Osteocyte (in vitro differentiated cells): ENCODE results near the gene EWSR1. TPM values are rescaled to one million over a fixed set of nuclear protein-coding genes. Genes with fewer than 3 reads are reported as not detected.

Experiments
- DNase-seq: peaks from one replicate; pipeline ENCODE4 v3.0.0; 2021; ENCODE audit warnings: mixed read lengths; ENCODE audit not compliant: unreplicated experiment; ENCODE audit errors: extremely low spot score
- H3K27ac Mint-ChIP-seq: one replicate; pipeline ENCODE4 v1.8.0; 2021; ENCODE audit warnings: mild to moderate bottlenecking, mixed read lengths; ENCODE audit not compliant: unreplicated experiment
- H3K27me3 Mint-ChIP-seq: one replicate; pipeline ENCODE4 v1.8.0; 2021; ENCODE audit warnings: mixed read lengths; ENCODE audit not compliant: unreplicated experiment
- H3K36me3 Mint-ChIP-seq: one replicate; pipeline ENCODE4 v1.8.0; 2021; ENCODE audit warnings: mixed read lengths; ENCODE audit not compliant: unreplicated experiment
- H3K4me1 Mint-ChIP-seq: one replicate; pipeline ENCODE4 v1.8.0; 2021; ENCODE audit warnings: mixed read lengths; ENCODE audit not compliant: unreplicated experiment
- H3K4me3 Mint-ChIP-seq: one replicate; pipeline ENCODE4 v1.8.0; 2021; ENCODE audit warnings: mild to moderate bottlenecking, moderate library complexity, mixed read lengths; ENCODE audit not compliant: unreplicated experiment
- H3K9me3 Mint-ChIP-seq: one replicate; pipeline ENCODE4 v1.8.0; 2021; ENCODE audit warnings: mixed read lengths; ENCODE audit not compliant: unreplicated experiment
- CTCF ChIP-seq: fragments of 200-600 bp; sonication (generic); IDR thresholded peaks from 2 replicates; pipeline ENCODE4 v1.5.0; 2021; ENCODE audit warnings: antibody characterized with exemption, mild to moderate bottlenecking, moderate library complexity
- total RNA-seq: library from RNA; stranded (reverse); gene quantifications from 2 replicates; pipeline ENCODE4 v1.2.1, GENCODE V29; 2021

The EWSR1 gene
- total RNA-seq, 1 donor from 2014 or later, result 228 TPM

- Mint-ChIP-seq H3K4me1 (no peaks in the 10 kb centered on the region), H3K36me3 (peaks cover 2% of the 10 kb centered on the region), H3K27me3 (no peaks in the 10 kb centered on the region), H3K4me3 (no peak overlapping the region), H3K9me3 (no peaks in the 10 kb centered on the region), H3K27ac (no peak overlapping the region)
- no peak for DNase-seq
- no peak for TF ChIP-seq CTCF
Observed at GRCh38 chr22:29325356-29325755, 57.3 kb downstream of the EWSR1 start.

- Mint-ChIP-seq H3K27ac (no peak overlapping the region), H3K9me3 (no peaks in the 10 kb centered on the region), H3K36me3 (peaks cover 2% of the 10 kb centered on the region), H3K4me3 (no peak overlapping the region), H3K27me3 (no peaks in the 10 kb centered on the region), H3K4me1 (peaks cover 4% of the 10 kb centered on the region)
- no peak for TF ChIP-seq CTCF
- DNase-seq, result no peak
Observed at GRCh38 chr22:29325785-29326315, 57.8 kb downstream of the EWSR1 start.

GRCh38 chr22:29326481-29326880, 58.4 kb downstream of the EWSR1 start:
- TF ChIP-seq CTCF, result no peak
- DNase-seq, result no peak
- H3K4me3 Mint-ChIP-seq, result no peak overlapping the region
- peaks cover 2% of the 10 kb centered on the region for H3K36me3 Mint-ChIP-seq
- H3K27me3 Mint-ChIP-seq, result no peaks in the 10 kb centered on the region
- H3K4me1 Mint-ChIP-seq, result peaks cover 7% of the 10 kb centered on the region
- H3K9me3 Mint-ChIP-seq, result no peaks in the 10 kb centered on the region
- no peak overlapping the region for H3K27ac Mint-ChIP-seq

GRCh38 chr22:29327089-29327764, 59.2 kb downstream of the EWSR1 start:
- no peak overlapping the region for H3K4me3 Mint-ChIP-seq
- H3K36me3 Mint-ChIP-seq, result peaks cover 2% of the 10 kb centered on the region

More at GRCh38 chr22:29327089-29327764, 59.2 kb downstream of the EWSR1 start:
- no peak overlapping the region for H3K27ac Mint-ChIP-seq
- no peaks in the 10 kb centered on the region for H3K27me3 Mint-ChIP-seq
- H3K9me3 Mint-ChIP-seq, result no peaks in the 10 kb centered on the region
- TF ChIP-seq CTCF, result no peak
- peaks cover 7% of the 10 kb centered on the region for H3K4me1 Mint-ChIP-seq
- DNase-seq, result no peak
